Effector memory CD4-positive, alpha-beta T cell (primary cell): ENCODE measurements around the gene CNTNAP4.

ENCODE experiments used
- DNase-seq, 3 donors: peaks; one replicate each; pipeline ENCODE4 v3.0.0-alpha.2; 2020
- H3K27ac ChIP-seq: 2 replicates; pipeline ENCODE4 v1.7.0; 2013; ENCODE audit warnings: mild to moderate bottlenecking, low read length, moderate library complexity; ENCODE audit not compliant: insufficient read depth, poor library complexity, severe bottlenecking
- H3K27me3 ChIP-seq: replicated peaks from 2 replicates; pipeline ENCODE4 v1.7.0; 2013; ENCODE audit warnings: mild to moderate bottlenecking, low read length; ENCODE audit not compliant: insufficient read depth, control insufficient read depth, poor library complexity, severe bottlenecking
- H3K36me3 ChIP-seq: 2 replicates; pipeline ENCODE4 v1.7.0; 2013; ENCODE audit warnings: mild to moderate bottlenecking, low read length, moderate library complexity; ENCODE audit not compliant: control insufficient read depth, insufficient read depth
- H3K4me1 ChIP-seq: 2 replicates; pipeline ENCODE4 v1.7.0; 2013; ENCODE audit warnings: low read length, mild to moderate bottlenecking; ENCODE audit not compliant: control insufficient read depth, insufficient read depth, poor library complexity, severe bottlenecking
- H3K4me3 ChIP-seq: 2 replicates; pipeline ENCODE4 v1.7.0; 2013; ENCODE audit warnings: low read length, low read depth, mild to moderate bottlenecking; ENCODE audit not compliant: insufficient read depth, poor library complexity, severe bottlenecking
- H3K9me3 ChIP-seq: 2 replicates; pipeline ENCODE4 v1.7.0; 2013; ENCODE audit warnings: mild to moderate bottlenecking, low read length, moderate library complexity; ENCODE audit not compliant: control insufficient read depth

CNTNAP4 gene

DNA sequence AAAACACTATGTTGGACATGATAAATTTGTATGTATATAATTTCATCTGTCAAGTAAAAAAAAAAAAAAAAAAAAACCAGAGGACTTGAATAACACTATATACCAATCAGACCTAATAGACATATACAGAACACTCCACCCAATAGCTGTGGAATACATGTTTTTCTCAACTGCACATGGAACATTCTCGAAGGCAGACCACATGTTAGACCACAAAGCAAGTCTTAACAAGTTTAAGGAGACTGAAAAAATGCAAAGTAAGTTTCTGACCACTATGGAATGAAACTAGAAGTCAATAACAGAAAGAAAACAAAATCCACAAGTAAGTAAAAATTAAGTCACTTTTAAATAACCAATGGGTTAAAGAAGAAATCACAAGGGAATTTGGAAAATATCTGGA is 8.4 kb upstream of the CNTNAP4 start:
- H3K27me3 ChIP-seq, result no peaks in the 10 kb centered on the region
- no peak overlapping the region for H3K27ac ChIP-seq
- H3K4me1 ChIP-seq, result no peaks in the 10 kb centered on the region
- no peaks in the 10 kb centered on the region for H3K9me3 ChIP-seq
- H3K4me3 ChIP-seq, result no peak overlapping the region
- no peak for DNase-seq
- H3K36me3 ChIP-seq, result no peaks in the 10 kb centered on the region

DNA sequence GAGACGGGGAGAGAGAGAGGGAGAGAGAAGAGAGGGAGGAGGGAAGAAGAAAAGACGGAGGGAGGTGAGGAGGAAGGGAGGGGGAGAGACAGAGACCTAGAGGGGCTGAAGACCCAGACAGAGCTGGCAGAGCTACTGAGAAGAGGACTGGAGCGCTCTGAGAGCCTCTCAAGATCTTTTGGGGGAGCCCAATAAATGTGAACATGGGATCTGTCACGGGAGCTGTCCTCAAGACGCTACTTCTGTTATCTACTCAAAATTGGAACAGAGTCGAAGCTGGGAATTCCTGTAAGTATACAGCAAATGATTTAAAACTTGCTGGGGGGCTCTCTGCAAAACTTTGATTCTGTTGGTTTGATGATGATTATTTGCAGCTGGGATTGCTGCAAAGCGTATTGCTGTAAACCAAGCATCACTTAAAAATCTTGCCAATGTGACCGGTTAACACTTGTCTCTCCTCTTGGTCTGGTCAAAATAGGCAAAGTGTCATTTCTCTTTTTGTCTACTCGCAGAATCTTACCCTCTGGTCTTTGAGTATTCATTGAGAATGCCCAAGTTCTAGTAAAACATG is 344 bp downstream of the CNTNAP4 start:
- no peaks in the 10 kb centered on the region for H3K27me3 ChIP-seq
- H3K4me3 ChIP-seq, result no peak overlapping the region
- no peaks in the 10 kb centered on the region for H3K4me1 ChIP-seq
- no peak overlapping the region for H3K27ac ChIP-seq
- DNase-seq, result no peak
- H3K9me3 ChIP-seq, result no peaks in the 10 kb centered on the region
- H3K36me3 ChIP-seq, result no peaks in the 10 kb centered on the region

DNA sequence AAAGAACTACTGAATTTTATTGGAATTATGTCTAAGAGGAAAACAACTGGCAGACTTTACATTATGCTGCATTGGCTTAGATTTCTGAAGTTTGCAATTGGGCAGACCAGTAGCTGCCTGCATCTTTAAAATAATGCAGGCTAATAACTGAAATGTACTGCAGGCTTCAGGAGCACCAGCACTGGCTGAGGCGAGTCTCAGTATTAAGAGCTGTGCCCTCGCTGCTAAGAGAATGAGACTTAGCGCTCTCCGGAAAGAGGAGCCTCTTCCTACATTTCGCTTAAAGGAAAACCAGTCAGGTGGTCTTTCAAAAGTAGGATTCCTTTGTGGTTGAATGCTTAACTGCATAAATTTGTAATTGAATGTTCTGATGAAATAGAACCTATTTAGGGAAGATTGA is 885 bp downstream of the CNTNAP4 start:
- Histone ChIP-seq H3K4me1 (no peaks in the 10 kb centered on the region), H3K9me3 (no peaks in the 10 kb centered on the region), H3K36me3 (no peaks in the 10 kb centered on the region), H3K27me3 (no peaks in the 10 kb centered on the region), H3K4me3 (no peak overlapping the region), H3K27ac (no peak overlapping the region)
- DNase-seq, result no peak

DNA sequence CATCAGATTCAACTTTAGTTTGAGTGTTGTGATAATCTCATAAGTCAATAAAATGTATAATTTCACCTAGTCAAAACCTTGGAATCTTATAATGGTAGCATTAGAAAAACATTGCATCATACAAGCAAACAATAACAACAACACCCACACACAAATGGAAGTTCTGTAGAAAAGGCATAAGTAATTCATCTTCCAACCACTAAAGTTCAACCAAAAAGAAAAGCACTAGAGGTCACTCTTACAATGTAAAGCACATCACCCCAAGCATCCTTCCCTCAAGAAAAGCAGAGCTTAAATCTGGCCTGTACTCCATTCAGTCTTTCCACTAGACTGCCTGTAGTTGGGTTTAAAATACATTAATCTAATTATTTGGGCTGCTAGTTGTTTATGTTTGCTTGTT is 1.8 kb downstream of the CNTNAP4 start:
- no peak for DNase-seq
- Histone ChIP-seq H3K36me3 (no peaks in the 10 kb centered on the region), H3K4me3 (no peak overlapping the region), H3K4me1 (no peaks in the 10 kb centered on the region), H3K27ac (no peak overlapping the region), H3K9me3 (no peaks in the 10 kb centered on the region), H3K27me3 (no peaks in the 10 kb centered on the region)

DNA sequence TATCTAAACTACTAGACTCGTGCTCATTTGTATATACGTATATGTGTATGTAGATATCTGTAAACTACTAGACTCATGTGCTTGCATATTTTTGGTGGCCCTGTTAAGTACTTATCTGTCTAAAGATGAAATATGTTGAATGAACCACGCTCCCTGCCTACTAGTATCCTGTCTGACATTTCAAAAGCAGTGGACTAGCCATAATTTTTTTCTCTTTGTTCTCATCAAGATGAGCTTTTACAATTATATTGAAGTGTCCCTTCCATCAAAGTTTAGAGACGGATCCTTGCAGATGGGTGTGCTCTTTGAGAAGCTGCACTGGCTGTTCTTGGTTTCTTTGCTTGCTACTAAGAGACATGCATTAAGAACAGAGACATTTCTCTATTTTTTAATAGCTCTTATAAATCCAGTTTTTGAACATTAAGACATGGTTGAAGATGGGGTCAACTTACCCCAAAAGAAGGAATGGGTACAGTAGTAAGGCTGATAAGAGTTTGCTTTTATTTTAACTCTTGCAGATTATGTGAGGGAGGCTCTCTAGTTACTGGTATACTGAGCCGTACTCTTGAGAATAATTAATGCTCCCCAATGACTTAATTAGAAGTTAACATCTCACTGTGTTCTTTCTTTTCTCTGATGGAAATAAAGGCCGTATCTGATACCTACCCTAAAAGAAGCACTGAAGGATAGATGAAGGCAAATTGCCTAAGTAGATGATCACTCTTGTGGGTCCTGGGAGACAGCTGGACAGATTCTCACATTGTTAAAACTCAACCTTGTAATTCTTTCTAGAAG is 3.4 kb downstream of the CNTNAP4 start:
- no peaks in the 10 kb centered on the region for H3K27me3 ChIP-seq
- no peak for DNase-seq
- no peaks in the 10 kb centered on the region for H3K36me3 ChIP-seq
- no peaks in the 10 kb centered on the region for H3K4me1 ChIP-seq
- H3K9me3 ChIP-seq, result no peaks in the 10 kb centered on the region
- no peak overlapping the region for H3K27ac ChIP-seq
- no peak overlapping the region for H3K4me3 ChIP-seq

DNA sequence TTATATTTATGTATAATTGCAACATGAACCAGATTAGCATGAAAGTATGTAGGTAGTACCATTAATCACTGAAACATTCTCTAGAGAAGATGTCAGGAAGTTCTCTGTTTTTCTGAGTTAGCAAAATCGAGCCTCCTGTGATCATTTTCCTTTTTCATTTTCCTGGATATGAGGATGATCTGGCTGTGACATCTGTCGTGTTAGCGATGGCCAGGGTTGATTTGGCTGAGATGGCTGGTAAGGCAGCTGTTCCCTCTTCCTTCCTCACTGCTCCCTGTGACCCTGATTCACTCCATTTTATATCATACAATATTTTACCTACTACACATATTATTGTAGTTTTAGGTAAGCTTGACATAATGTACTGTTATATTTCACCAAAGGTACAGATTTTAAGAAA is 10.3 kb downstream of the CNTNAP4 start:
- no peak for DNase-seq
- H3K4me3 ChIP-seq, result no peak overlapping the region

DNA sequence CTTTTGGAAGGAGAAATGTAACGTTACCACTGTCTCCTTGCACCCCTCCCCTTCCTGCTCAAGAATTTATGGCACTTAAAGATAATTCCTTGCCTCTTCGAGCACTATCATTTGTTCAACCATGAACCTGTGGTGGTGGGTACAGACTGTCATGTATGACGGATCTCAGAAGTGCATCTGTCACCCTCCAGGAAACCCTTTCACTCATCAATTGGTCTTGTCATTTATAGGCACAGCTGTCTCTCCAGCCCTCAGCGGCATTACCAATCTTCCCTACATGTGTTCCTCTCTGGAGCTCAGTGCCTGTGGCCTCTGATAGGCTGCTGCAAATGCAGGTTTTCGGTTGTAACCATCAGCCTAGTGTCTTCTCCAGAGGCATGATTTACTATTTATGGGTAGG is 15.0 kb downstream of the CNTNAP4 start:
- no peak for DNase-seq
- no peaks in the 10 kb centered on the region for H3K9me3 ChIP-seq
- H3K4me1 ChIP-seq, result no peaks in the 10 kb centered on the region
- H3K4me3 ChIP-seq, result no peak overlapping the region
- no peaks in the 10 kb centered on the region for H3K36me3 ChIP-seq
- H3K27me3 ChIP-seq, result no peaks in the 10 kb centered on the region
- no peak overlapping the region for H3K27ac ChIP-seq

More for the DNA sequence above, 10.3 kb downstream of the CNTNAP4 start:
- Histone ChIP-seq H3K9me3 (no peaks in the 10 kb centered on the region), H3K4me1 (no peaks in the 10 kb centered on the region), H3K36me3 (no peaks in the 10 kb centered on the region), H3K27me3 (no peaks in the 10 kb centered on the region), H3K27ac (no peak overlapping the region)

DNA sequence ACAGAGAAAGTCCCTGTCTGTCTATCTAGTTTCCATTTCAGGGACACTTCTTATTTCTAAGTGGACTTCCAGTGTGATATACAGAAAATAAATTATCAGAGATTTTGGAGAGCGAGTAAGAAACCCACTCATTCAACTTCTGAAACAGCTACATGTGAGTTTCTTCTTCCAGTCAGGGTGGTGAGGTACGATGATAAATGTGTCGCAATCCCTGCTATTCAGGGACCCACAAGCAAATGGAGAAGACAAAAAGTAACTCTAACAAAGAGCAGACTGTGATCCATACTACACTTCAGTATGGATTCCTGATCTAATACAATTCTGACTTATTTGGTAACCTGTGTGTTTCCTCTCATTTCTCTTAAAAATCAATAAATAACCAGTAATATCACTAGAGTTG is 16.8 kb downstream of the CNTNAP4 start:
- DNase-seq, result no peak
- H3K4me3 ChIP-seq, result no peak overlapping the region
- no peaks in the 10 kb centered on the region for H3K36me3 ChIP-seq
- no peaks in the 10 kb centered on the region for H3K4me1 ChIP-seq
- no peaks in the 10 kb centered on the region for H3K27me3 ChIP-seq
- H3K27ac ChIP-seq, result no peak overlapping the region
- no peaks in the 10 kb centered on the region for H3K9me3 ChIP-seq

DNA sequence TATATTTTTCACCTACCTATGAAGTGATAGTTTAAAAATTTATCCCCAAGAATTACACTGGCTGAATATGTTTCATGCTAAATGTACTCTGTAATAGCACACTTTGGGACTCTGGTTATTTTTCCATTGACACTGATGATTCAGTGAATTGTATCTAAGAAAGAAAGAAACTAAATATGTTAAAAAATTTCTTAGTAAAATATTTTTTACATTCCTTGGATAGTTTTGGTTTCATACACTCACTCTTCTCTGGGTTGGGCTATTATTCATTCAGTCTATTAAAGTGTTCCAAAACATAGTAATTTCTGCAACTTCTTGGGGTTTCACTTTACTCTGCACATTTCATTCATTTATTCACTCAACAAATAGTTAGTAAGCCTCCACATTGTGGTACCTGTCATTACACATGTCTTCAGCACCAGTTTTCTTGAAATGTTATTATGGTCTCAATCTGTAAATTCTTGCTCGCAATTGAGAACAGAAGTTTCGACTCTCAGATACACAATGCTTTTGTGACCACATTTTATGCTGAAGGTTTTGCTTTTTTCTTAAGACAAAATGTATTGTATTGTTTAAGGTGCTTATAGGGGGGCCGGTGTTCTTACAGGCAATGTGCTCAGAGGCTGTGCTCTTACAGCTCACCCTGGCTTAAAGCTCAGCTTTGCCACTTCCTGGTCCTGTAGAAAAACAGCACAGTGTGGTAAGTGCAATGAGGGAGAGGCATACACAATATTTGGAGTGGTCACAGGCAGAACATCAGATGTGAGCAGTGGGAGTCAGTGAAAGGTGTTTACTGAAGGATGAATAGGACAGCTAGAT is 17.4 kb downstream of the CNTNAP4 start:
- DNase-seq, result no peak
- no peaks in the 10 kb centered on the region for H3K4me1 ChIP-seq

DNA sequence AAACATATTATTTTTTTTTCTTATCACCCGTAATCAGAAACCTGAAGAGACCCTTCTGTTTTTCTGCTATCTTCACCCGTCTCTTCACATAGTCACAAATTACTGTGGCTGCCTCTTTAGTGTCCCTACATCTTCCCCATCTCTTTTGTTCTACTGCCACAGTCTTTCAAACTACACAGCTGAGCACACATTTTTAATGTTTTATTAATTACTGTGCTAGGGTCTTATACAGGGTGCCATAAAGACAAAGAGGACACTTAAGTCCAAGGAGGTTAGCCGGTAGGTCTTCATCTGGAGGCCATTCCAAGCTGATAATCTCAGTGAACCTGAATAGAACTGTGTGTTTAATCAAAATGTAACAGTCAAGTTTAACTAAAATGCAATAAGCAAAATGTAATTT is 20.7 kb downstream of the CNTNAP4 start:
- Histone ChIP-seq H3K27me3 (no peaks in the 10 kb centered on the region), H3K36me3 (no peaks in the 10 kb centered on the region), H3K27ac (no peak overlapping the region), H3K4me1 (no peaks in the 10 kb centered on the region), H3K9me3 (no peaks in the 10 kb centered on the region), H3K4me3 (no peak overlapping the region)
- no peak for DNase-seq

More for the DNA sequence above, 17.4 kb downstream of the CNTNAP4 start:
- Histone ChIP-seq H3K27me3 (no peaks in the 10 kb centered on the region), H3K4me3 (no peak overlapping the region), H3K9me3 (no peaks in the 10 kb centered on the region), H3K36me3 (no peaks in the 10 kb centered on the region), H3K27ac (no peak overlapping the region)
